GM12878 (cell line): ENCODE results near the gene RSAD2.

Experiments
- CREB1 ChIP-seq: IDR thresholded peaks from 2 replicates; pipeline ENCODE4 v1.6.1; 2012; ENCODE audit warnings: low read depth, mild to moderate bottlenecking, inconsistent platforms
- EP300 ChIP-seq, 2 experiments: fragments of 150-350 bp in 1 of 2; IDR thresholded peaks; 2 replicates each; pipeline ENCODE4 v1.6.1; 2011 to 2012; ENCODE audit warnings: low read depth in 2 of 2, low read length in 2 of 2, borderline replicate concordance in 1 of 2, improper control_type of control experiment in 1 of 2, inconsistent platforms in 1 of 2; ENCODE audit not compliant: control insufficient read depth in 1 of 2
- ESRRA ChIP-seq: IDR thresholded peaks from 2 replicates; pipeline ENCODE4 v1.6.1; 2012; ENCODE audit warnings: mild to moderate bottlenecking, low read length, improper control_type of control experiment
- GABPA ChIP-seq: IDR thresholded peaks from 2 replicates; pipeline ENCODE4 v1.6.1; 2014; ENCODE audit warnings: antibody characterized with exemption, low read depth, mild to moderate bottlenecking, inconsistent platforms
- HDAC6 ChIP-seq: fragments of 200-600 bp; sonication (generic); IDR thresholded peaks from one replicate; pipeline ENCODE4 v1.8.0; 2017; ENCODE audit warnings: antibody characterized with exemption; ENCODE audit not compliant: unreplicated experiment
- NFIC ChIP-seq: IDR thresholded peaks from 2 replicates; pipeline ENCODE4 v1.6.1; 2012; ENCODE audit warnings: low read depth, mild to moderate bottlenecking, inconsistent platforms, low read length, moderate library complexity
- POLR2A ChIP-seq: IDR thresholded peaks from 2 replicates; pipeline ENCODE4 v1.6.1; 2011; ENCODE audit warnings: low read depth, mild to moderate bottlenecking, low read length
- SUZ12 ChIP-seq: fragments of 200-600 bp; sonication (generic); IDR thresholded peaks from one replicate; pipeline ENCODE4 v1.6.1; 2018; ENCODE audit warnings: antibody characterized with exemption, mild to moderate bottlenecking; ENCODE audit not compliant: unreplicated experiment
- TARDBP ChIP-seq: IDR thresholded peaks from 2 replicates; pipeline ENCODE4 v1.6.1; 2016; ENCODE audit warnings: borderline replicate concordance
- TCF3 ChIP-seq: IDR thresholded peaks from 2 replicates; pipeline ENCODE4 v1.6.1; 2012; ENCODE audit warnings: low read depth, mild to moderate bottlenecking, low read length, borderline replicate concordance; ENCODE audit not compliant: insufficient read depth
- ZNF24 ChIP-seq: fragments of 450-650 bp; IDR thresholded peaks from 2 replicates; pipeline ENCODE4 v1.6.1; 2017; ENCODE audit warnings: antibody characterized with exemption, mild to moderate bottlenecking
- TF ChIP-seq, protein P1 (sequence below), 3 experiments: IDR thresholded peaks in 2 of 3; conservative IDR thresholded peaks in 1 of 3; 2 replicates each; pipeline ENCODE4 v1.5.1; 2011; ENCODE audit warnings: low read depth in 3 of 3, low read length in 3 of 3, mild to moderate bottlenecking in 3 of 3, control low read depth in 2 of 3, moderate library complexity in 2 of 3, inconsistent platforms in 1 of 3, mixed read lengths in 1 of 3; ENCODE audit not compliant: control insufficient read depth in 2 of 3, insufficient read depth in 1 of 3; ENCODE audit errors: extremely low read depth in 1 of 3
- TF ChIP-seq, protein P2 (sequence below): IDR thresholded peaks from 2 replicates; pipeline ENCODE4 v1.6.1; 2012; ENCODE audit warnings: low read depth, low read length, improper control_type of control experiment

DNA sequence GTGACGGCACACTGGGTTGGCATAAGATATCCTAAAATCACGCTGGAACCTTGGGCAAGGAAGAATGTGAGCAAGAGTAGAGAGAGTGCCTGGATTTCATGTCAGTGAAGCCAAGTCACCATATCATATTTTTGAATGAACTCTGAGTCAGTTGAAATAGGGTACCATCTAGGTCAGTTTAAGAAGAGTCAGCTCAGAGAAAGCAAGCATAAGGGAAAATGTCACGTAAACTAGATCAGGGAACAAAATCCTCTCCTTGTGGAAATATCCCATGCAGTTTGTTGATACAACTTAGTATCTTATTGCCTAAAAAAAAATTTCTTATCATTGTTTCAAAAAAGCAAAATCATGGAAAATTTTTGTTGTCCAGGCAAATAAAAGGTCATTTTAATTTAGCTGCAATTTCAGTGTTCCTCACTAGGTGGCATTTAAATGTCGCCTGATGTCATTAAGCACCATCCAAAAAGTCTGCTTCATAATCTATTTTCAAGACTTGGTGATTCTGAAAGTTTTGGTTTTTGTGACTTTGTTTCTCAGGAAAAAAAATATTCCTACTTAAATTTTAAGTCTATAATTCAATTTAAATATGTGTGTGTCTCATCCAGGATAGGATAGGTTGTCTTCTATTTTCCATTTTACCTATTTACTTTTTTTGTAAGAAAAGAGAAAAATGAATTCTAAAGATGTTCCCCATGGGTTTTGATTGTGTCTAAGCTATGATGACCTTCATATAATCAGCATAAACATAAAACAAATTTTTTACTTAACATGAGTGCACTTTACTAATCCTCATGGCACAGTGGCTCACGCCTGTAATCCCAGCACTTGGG, 19.6 kb downstream of the RSAD2 start:
- TF ChIP-seq SUZ12: no peak
- no peak for TF ChIP-seq GABPA
- no peak for TF ChIP-seq POLR2A
- TF ChIP-seq, protein P1, sequence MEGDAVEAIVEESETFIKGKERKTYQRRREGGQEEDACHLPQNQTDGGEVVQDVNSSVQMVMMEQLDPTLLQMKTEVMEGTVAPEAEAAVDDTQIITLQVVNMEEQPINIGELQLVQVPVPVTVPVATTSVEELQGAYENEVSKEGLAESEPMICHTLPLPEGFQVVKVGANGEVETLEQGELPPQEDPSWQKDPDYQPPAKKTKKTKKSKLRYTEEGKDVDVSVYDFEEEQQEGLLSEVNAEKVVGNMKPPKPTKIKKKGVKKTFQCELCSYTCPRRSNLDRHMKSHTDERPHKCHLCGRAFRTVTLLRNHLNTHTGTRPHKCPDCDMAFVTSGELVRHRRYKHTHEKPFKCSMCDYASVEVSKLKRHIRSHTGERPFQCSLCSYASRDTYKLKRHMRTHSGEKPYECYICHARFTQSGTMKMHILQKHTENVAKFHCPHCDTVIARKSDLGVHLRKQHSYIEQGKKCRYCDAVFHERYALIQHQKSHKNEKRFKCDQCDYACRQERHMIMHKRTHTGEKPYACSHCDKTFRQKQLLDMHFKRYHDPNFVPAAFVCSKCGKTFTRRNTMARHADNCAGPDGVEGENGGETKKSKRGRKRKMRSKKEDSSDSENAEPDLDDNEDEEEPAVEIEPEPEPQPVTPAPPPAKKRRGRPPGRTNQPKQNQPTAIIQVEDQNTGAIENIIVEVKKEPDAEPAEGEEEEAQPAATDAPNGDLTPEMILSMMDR (IDR thresholded peaks at IDR 0.05 in 2 of 3, conservative IDR thresholded peaks at IDR 0.05 in 1 of 3; ENCODE audit: control insufficient read depth in 2 of 3, extremely low read depth in 1 of 3, insufficient read depth in 1 of 3, low read depth in 3 of 3, low read length in 3 of 3): peak; percentile 50 to 81 (median 68); a peak in 5 of 6 replicates
- TF ChIP-seq ZNF24: no peak
- TF ChIP-seq CREB1: no peak
- TF ChIP-seq TARDBP: no peak
- TF ChIP-seq TCF3: no peak
- TF ChIP-seq HDAC6: no peak
- no peak for TF ChIP-seq EP300 (IDR thresholded peaks at IDR 0.05; ENCODE audit: borderline replicate concordance in 1 of 2, control insufficient read depth in 1 of 2, low read depth in 2 of 2, low read length in 2 of 2)
- TF ChIP-seq ESRRA: no peak
- TF ChIP-seq NFIC: no peak
- TF ChIP-seq, protein P2, sequence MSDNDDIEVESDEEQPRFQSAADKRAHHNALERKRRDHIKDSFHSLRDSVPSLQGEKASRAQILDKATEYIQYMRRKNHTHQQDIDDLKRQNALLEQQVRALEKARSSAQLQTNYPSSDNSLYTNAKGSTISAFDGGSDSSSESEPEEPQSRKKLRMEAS: no peak
